GM12878 (cell line): ENCODE results near the gene KDM6B.

Experiments
- POLR2AphosphoS5 ChIP-seq: IDR thresholded peaks from 2 replicates; pipeline ENCODE4 v1.6.1; 2011; ENCODE audit warnings: mild to moderate bottlenecking, low read length, inconsistent platforms
- RBBP5 ChIP-seq: fragments of 200-600 bp; sonication (generic); conservative IDR thresholded peaks from 2 replicates; pipeline ENCODE4 v1.6.1; 2016
- TF ChIP-seq, protein P1 (sequence below), 3 experiments: IDR thresholded peaks in 2 of 3; conservative IDR thresholded peaks in 1 of 3; 2 replicates each; pipeline ENCODE4 v1.5.1; 2011; ENCODE audit warnings: low read depth in 3 of 3, low read length in 3 of 3, mild to moderate bottlenecking in 3 of 3, control low read depth in 2 of 3, moderate library complexity in 2 of 3, inconsistent platforms in 1 of 3, mixed read lengths in 1 of 3; ENCODE audit not compliant: control insufficient read depth in 2 of 3, insufficient read depth in 1 of 3; ENCODE audit errors: extremely low read depth in 1 of 3
- TF ChIP-seq, protein P2 (sequence below): fragments of 450-650 bp; formaldehyde crosslinking; IDR thresholded peaks from 2 replicates; pipeline ENCODE4 v1.4.0; 2020; ENCODE audit warnings: mild to moderate bottlenecking, moderate library complexity

- no peak for TF ChIP-seq RBBP5
- TF ChIP-seq POLR2AphosphoS5: no peak
- TF ChIP-seq, protein P1, sequence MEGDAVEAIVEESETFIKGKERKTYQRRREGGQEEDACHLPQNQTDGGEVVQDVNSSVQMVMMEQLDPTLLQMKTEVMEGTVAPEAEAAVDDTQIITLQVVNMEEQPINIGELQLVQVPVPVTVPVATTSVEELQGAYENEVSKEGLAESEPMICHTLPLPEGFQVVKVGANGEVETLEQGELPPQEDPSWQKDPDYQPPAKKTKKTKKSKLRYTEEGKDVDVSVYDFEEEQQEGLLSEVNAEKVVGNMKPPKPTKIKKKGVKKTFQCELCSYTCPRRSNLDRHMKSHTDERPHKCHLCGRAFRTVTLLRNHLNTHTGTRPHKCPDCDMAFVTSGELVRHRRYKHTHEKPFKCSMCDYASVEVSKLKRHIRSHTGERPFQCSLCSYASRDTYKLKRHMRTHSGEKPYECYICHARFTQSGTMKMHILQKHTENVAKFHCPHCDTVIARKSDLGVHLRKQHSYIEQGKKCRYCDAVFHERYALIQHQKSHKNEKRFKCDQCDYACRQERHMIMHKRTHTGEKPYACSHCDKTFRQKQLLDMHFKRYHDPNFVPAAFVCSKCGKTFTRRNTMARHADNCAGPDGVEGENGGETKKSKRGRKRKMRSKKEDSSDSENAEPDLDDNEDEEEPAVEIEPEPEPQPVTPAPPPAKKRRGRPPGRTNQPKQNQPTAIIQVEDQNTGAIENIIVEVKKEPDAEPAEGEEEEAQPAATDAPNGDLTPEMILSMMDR (IDR thresholded peaks at IDR 0.05 in 2 of 3, conservative IDR thresholded peaks at IDR 0.05 in 1 of 3; ENCODE audit: control insufficient read depth in 2 of 3, extremely low read depth in 1 of 3, insufficient read depth in 1 of 3, low read depth in 3 of 3, low read length in 3 of 3): no peak
- TF ChIP-seq, protein P2, sequence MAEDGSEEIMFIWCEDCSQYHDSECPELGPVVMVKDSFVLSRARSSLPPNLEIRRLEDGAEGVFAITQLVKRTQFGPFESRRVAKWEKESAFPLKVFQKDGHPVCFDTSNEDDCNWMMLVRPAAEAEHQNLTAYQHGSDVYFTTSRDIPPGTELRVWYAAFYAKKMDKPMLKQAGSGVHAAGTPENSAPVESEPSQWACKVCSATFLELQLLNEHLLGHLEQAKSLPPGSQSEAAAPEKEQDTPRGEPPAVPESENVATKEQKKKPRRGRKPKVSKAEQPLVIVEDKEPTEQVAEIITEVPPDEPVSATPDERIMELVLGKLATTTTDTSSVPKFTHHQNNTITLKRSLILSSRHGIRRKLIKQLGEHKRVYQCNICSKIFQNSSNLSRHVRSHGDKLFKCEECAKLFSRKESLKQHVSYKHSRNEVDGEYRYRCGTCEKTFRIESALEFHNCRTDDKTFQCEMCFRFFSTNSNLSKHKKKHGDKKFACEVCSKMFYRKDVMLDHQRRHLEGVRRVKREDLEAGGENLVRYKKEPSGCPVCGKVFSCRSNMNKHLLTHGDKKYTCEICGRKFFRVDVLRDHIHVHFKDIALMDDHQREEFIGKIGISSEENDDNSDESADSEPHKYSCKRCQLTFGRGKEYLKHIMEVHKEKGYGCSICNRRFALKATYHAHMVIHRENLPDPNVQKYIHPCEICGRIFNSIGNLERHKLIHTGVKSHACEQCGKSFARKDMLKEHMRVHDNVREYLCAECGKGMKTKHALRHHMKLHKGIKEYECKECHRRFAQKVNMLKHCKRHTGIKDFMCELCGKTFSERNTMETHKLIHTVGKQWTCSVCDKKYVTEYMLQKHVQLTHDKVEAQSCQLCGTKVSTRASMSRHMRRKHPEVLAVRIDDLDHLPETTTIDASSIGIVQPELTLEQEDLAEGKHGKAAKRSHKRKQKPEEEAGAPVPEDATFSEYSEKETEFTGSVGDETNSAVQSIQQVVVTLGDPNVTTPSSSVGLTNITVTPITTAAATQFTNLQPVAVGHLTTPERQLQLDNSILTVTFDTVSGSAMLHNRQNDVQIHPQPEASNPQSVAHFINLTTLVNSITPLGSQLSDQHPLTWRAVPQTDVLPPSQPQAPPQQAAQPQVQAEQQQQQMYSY: no peak
These were observed 14.1 kb downstream of the KDM6B start for GRCh38 chr17:7848131-7848579.
